NCI-H2029 treated with DMSO at 0.1 percent for 48 hours (cell line): ENCODE measurements around the gene RPP40.
A peak's percentile ranks its signal among the peaks of the same experiment; 100 is the strongest.
"Not testable (repeated sequence)": the region's sequence is repeated elsewhere in the genome, so short reads cannot be mapped to it uniquely, and the experiment has no call there.

Experiments
- DNase-seq: peaks from one replicate; lab custom pipeline; 2025; lab: John Stamatoyannopoulos, UW

Gene RPP40

DNA sequence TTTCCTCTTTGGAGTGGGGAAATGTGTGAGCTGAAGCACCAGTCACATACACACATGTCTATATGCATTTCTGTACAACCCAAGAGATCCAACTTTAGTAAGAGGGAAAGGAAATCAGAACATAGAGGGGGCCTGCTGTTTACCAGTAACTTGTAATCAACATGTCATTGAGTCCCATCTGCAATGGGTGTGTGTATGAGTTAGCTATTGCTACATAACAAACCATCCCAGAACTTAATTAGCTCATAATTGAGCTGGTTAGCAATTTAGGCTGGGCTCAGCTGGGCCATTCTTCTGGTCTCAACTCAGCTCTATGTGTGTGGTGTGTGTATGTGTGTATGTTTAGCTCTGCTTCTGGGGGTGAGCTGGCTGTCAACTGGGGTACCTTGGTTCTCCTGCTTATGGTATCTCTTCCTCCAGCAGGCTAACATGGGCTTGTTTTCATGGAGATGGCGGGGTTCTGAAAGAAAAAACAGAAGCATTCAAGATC, 10.3 kb upstream of the RPP40 start:
- no peak for DNase-seq

DNA sequence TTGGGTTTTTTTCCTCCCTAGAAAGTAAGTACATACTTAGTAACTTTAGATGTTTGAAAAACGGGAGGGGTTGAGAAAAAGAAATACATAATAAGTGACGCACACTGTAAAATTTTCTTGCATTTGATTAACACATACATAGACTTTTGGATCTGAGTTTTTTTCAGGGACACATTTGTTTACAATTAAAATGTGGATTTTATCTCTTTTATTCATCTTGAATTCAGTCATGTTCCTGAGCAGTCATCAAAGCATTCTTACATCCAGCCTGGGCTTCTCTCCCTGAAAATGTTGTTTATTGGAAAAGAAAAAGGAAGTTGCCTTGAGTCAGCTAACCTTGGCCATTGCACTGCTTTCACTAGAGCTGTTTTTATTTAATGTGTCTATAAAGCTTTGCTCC, 8.7 kb upstream of the RPP40 start:
- no peak for DNase-seq

DNA sequence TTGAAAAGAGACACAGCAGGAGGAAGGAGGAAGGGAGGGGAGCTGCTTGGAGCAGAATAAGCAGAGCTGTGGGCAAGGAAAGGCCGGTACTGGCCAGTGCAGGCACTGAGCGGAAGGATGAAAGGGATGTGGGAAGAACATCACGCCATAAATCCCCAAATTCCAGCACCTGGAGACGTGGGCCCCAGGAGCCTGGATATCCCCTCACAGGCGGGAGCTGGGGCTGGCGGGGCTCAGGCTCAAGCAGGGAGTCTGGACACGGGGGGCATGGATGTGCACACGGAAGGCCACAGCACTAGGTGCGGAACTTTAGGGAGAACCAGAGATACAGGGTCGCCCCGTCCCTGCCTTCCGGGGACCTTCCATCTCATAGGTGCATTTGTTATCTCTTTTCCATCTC, 7.5 kb upstream of the RPP40 start:
- no peak for DNase-seq

DNA sequence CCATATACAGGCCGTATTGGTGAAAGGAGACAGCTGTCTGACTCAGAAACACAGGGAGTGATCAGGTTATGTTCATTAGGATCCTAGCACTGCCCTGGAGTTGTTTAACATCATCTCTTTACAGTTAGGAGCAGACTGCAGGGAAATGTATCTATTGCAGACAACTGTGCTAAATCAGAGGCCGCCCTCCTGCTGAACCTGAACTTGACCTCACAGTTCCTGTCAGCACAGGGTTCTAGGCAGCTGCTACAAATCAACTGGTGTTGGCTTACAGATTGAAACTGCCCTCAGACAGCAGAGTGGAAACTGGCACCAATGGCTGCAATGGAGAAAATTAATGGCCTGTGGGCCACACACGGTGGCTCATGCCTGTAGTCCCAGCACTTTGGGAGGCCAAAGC, 3.7 kb upstream of the RPP40 start:
- no peak for DNase-seq

DNA sequence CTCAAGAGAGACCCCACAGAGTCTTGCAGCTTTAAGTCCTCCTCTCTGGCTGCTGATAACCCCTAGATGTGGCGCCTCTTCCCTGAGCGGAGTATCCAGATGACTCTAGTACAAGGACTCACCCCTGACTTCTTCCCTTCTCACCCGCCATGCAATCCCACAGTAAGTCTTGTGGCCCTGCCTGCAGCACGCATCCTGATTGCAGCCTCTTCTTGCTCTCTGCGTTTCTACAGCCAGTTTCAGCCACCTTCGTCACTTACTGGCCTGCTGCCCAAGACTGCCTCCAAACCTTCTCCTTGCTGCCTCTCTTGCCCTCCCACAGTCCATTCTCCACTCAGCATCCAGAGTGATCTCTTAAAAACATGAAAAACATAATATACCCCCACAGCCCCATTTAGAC, 2.4 kb upstream of the RPP40 start:
- no peak for DNase-seq

DNA sequence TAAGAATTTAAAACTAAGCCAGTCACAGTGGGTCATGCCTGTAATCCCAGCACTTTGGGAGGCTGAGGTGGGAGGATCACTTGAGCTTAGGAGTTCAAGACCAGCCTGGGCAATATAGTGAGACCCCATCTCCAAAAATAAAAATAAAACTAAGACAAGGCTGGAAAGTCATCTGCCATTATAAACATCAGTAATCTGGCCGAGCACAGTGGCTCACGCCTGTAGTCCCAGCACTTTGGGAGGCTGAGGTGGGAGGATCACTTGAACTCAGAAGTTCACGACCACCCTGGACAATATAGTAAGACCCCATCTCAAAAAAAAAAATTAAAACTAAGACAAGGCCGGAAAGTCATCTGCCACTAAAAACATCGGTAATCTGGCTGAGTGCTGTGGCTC, 1.2 kb upstream of the RPP40 start:
- DNase-seq, result not testable (repeated sequence)

DNA sequence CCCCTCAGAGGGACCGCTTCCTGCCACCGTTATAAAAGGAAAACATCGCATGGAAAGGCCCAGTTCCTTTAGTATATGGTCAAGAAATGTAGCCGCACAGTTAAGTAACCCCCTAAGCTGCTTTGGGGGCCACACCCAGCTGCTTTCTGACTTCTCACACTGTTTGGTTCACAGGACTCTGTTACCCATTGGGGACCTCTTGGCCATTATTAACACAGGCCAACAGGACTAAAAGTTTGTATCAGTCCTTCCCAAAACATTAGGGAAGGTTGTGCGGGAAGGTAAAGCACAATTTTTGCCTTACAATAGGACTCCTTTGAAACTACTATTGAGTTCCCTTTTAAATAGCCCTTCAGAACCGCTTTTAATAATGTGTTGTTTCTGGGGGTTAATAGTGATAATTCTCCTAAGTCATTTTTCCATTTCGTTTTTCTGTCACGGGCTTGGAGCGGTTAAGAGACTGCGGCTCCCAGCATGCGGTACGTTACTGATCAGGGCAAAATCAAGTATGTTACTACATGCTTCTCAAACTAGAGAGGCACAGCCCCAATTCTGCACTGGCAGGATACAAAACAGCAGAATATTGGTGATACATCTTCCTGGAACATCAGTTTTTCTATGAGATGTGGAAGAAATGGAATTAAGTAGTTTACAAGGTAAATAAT, 668 bp upstream of the RPP40 start:
- DNase-seq, result no peak

DNA sequence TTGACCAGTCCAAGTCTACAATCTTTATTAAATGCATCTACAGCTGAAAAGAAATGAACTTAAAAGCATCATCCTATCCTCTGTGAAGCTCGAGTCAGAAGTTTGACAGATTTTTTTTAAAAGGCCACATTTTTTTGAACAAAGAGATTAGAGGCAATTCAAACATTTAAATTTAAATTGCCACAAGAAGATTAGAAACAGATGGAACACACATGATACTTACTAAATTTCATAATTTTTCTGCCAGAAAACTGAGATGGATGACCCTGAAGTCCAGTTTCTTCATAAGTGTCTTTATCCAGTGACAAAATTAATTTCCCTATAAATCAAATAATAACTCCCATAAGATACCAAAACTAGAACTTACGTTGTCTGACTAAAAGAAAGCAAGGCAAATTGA, 4.3 kb downstream of the RPP40 start:
- no peak for DNase-seq

DNA sequence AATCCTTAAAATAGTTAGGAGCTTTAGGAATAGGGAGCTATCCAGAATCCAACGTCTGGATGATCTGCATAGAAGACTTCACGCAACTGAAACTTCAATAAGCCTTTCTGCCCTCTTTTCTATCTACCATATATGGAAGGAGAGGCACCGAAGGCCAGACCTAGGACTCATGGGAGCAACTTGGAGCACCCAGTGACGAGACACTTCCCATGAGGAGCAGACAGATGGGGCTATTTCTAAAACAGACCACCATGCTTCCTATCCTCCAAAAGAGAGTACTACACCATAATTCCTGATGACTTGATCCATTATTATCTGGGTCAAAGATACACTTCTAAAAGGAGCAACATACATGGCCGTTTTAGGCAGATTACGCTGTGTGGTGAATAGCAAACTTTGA, 6.0 kb downstream of the RPP40 start:
- no peak for DNase-seq

DNA sequence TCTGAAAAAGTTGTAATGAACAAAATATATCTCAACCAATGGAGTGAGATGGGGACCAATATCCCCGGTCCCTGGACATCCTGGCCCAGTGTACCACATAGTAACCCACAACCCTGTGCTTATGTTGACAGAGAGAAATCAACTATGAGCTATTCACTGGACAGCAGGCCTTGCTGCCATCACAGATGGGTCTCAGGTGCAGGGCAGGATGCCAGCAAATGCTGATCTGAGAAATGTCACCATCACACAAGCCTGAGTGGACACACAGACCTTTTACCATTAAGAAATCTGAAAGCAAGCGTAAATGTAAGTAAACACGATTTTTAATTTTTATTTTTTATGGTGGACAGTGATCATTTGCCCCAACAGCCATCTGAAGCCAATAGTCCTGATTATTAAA, 9.1 kb downstream of the RPP40 start:
- no peak for DNase-seq

DNA sequence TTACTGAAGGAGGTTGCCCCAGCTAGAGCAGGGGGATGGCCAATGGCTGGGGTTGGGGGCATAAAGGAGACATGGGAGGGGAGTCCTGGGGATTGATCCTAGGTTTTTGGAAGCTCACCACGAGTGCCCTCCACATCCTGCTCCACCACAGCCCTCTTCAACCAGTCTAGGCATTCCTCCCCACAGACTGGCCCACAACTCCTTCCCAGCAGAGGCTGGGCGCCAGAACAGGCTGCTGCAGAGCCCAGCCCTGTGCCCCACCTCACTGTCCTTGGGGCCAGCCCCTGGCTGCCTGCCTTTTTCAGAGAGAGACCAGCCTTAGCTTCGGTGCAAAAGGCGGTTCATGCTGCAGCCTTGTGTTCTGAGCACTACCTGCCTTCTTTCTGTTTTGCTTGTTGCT, 16.4 kb downstream of the RPP40 start:
- DNase-seq, result no peak

DNA sequence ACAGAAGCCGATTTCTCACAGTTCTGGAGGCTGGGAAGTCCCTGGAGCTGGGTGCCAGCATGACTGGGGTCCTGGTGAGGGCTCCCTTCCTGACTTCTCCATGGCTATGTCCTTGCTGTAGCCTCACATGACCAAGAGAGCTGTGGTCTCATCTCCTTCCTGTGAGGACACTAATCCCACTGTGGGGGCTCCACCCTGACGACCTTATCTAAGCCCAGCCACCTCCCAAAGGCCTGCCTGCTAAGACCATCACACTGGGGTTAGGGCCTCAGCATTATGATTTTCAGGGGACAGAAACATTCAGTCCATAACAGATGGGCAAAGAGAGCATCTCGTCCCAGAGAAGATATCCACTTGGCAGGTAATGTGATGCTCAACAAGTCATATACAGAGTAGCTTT, 16.8 kb downstream of the RPP40 start:
- DNase-seq, result no peak

DNA sequence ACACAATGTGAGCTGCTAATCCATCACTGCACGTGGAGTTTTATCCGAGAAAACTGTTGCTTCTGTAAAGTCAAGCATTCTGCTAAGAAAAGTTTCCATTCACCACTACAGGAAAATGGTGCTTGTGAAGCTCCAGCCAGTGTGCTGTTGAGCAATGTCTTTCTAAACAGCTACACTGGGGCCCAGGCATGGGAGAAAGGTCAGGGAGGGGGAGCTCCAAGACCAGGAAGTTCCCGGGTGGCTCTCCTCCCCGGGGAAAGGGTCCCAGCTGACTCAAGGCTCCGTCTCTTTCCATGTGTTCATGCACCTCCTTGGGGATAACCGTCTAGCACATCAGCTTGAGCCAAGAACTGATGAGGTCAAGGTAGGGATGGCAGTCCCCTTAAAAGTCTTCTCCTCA, 20.5 kb downstream of the RPP40 start:
- DNase-seq, result no peak

DNA sequence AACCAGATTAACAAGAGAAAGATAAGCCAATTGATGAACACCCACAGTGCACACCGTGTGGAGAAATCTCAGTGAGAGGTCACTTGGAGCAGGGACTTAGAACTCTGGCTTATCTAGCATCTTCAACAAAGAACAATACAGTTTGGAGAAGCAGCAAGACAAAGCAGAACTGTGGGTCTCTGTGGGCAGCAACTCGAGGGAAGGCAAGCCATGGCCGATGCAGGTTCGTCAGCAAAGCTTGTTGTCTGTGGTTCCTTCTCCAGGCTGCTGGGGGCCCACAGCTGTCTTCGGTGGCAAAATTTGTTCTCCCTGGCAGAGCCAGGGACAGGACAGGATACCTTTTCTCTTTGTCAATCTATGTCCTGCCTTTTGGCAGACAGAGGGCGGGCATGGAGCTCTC, 22.1 kb downstream of the RPP40 start:
- DNase-seq, result no peak

DNA sequence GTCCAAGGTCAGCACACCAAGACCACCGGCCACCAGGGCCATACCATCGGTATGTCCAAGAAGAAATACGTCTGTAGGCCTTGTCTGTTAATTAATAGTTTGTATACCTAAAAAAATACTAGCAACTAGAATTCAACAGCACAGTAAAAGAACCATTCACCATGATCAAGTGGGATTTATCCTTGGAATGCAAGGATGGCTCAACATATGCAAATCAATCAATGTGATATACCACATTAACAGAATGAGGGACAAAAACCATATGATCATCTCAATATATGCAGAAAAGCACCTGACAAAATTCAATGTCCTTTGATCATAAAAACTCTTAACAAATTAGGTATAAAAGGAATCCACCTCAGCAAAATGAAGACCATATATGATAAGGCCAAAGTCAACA, 24.4 kb downstream of the RPP40 start:
- no peak for DNase-seq

DNA sequence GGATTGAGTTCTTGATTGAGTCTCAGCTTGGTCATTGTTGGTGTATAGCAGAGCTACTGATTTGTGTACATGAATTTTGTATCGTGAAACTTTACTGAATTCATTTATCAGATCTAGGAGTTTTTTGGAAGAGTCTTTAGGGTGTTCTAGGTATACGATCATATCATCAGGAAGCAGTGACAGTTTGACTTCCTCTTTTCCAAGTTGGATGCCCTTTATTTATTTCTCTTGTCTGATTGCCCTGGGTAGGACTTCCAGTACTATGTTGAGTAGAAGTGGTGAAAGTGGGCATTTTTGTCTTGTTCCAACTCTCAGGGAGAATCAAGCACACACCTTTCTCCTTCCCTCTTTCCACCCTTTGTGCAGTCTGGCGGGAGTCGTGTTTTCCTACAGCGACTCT, 26.4 kb downstream of the RPP40 start:
- no peak for DNase-seq

DNA sequence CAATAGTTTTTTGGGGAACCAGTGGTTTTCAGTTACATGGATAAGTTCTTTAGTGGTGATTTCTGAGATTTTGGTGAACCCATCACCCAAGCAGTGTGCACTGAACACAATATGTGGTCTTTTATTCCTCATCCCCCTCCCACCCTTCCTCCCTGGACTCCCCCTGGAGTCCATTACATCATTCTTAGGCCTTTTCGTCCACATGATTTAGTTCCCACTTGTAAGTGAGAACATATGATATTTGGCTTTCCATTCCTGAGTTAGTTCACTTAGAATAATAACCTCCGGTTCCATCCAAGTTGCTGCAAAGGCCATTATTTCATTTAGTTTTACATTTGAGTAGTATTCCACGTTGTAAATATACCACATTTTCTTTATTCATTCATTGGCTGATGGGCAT, 28.3 kb downstream of the RPP40 start:
- DNase-seq, result no peak

DNA sequence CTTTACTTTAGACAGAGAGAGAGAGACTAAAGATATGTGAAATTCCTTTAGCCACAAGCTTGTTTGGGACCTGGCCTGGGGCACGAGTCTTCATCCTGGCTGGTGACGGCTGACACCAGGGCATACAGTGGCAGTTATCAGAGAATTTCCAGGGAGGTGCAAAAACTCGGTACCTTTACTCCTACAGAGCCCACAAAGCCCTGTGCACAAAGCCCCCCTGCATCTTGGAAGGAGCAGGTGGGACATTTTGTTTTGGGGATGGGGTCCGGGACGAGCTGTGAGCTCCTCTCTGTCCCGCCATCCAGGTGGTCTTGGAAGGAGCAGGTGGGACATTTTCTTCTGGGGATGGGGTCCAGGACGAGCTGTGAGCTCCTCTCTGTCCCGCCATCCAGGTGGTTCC, 28.9 kb downstream of the RPP40 start:
- no peak for DNase-seq

DNA sequence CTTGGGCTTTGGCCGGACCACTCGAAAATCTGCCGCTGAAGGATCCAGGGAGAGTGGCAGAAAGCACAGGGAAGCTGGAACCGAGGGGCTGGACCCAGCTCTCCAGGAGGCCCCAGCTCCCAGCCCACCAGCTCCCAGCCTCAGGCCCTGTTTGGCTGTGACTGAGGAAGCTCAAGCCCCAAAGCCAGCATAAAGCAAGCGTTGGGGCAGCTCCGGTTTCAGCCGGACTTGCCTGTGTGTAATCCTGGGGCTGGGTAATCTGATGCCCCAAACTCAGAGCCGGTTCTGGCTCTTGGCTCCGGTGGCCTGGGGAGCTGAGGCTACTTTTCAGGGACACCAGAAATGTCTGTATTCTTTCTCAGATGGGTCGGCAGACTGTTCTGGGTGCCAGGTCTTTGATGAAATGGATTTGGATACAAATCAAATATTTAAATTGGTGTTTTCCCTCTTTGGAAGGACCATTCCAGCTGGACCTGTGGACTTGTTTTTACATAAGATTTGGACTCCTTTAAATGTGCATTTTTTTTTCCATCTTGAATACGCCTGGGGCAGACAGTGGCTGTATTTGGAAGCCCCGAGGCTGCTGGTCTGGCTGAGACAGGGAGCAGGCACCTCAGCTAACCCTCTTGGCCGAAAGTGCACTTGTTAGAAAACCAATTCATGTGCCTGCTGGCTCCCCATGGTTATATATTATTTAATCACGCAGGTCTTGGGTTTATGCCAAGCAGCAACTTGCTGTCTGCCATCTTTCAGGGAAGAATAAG, 29.7 kb downstream of the RPP40 start:
- peak; percentile 73 for DNase-seq

DNA sequence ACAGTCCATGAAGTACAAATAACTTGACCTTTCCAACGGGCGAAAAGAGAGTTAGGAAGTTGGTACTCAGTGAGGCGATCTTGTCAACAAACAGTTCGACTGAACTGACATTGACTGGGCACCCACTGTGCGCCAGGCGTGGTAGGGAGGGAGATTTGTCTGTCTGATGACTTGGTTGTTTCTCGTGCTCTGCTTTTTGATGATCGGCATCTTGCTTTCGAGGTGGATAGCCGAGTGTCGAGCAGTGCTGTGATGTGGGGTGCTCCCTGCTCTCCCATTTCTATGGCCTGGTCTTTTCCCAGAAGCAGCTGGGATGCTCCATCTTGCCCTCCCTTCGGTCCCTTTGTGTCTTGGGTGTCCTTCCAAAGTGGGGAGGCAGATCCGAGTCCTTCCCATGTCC, 30.4 kb downstream of the RPP40 start:
- DNase-seq, result no peak

DNA sequence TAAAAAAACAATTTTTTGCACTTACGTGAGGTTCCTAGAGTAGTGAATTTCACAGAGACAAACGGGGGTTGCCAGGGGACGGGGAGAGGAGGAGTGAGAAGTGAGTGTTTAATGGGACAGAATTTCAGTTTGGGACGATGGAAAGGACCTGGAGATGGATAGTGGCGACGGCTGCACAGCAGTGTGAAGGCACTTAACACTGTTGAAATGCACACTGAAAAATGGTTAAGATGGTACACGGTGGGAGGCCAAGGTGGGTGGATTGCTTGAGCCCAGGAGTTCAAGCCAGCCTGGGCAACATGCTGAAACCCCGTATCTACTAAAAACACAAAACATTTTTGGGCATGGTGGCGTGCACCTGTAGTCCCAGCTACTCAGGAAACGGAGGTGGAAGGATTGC, 31.4 kb downstream of the RPP40 start:
- no peak for DNase-seq

DNA sequence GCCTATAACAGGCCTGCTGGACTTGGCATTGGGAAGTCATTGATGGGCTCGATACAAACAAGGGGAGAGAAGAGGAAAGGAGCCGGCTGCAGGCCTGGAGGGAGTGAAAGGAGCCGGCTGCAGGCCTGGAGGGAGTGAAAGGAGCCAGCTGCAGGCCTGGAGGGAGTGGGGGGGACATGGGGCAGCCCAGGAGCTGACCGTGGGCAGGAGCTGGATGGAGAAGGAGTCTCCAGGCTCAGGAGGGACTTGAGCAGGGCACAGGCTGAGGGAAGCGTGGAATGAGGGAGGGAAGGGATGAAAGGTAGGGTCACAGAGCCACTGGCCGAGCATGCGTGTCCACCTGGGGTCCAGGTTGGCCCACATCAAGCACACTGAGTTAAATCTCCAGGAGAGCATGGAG, 32.0 kb downstream of the RPP40 start:
- DNase-seq, result no peak

DNA sequence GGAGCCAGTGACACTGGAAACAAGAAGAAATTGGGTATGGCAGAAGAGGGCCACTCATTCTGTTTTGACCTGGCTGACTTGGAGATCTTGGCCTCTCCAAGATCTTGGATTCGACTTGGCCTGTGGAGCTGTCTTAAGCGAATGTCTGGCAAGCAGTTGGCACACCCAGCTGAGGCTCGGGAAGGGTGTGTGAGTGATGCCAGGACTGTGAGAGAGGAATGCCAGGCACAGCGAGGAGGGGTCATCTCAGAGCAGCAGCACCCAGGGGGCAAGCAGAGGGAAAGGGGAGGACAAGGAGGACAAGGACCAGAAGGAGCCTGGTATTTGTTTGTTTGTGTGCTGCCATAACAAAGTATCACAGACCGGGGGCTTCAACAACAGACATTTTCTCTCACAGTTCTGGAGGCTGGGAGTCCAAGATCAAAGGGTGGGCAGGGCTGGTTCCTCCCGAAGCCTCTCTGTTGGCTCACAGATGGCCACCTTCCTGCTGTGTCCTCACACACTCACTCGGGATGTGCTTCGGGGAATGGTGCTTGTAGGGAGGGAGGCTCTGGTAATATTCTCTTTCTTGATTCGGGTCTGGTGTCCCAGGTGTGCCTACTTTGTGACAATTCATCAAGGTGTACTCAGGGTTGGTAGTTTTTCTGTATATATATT, 33.0 kb downstream of the RPP40 start:
- DNase-seq, result no peak
